D721Med (cell line): ENCODE results near the gene GPANK1.

Experiments used
- DNase-seq: peaks from one replicate; pipeline ENCODE4 v3.0.0; 2011; ENCODE audit warnings: low spot score; ENCODE audit not compliant: insufficient read length
- FAIRE-seq: peaks from 2 replicates; lab custom pipeline; 2011; peaks lifted over from hg19 to GRCh38; lab: Jason Lieb, UNC
- TF ChIP-seq, protein P1 (sequence below): IDR thresholded peaks from 2 replicates; pipeline ENCODE4 v1.5.1; 2012; ENCODE audit warnings: mild to moderate bottlenecking, control low read depth; ENCODE audit not compliant: insufficient read depth; ENCODE audit errors: missing control alignments

GPANK1 gene

GRCh38 chr6:31631209-31631608, 33.6 kb downstream of the GPANK1 start:
- DNase-seq (no peak), FAIRE-seq (no peak)
- TF ChIP-seq, protein P1, sequence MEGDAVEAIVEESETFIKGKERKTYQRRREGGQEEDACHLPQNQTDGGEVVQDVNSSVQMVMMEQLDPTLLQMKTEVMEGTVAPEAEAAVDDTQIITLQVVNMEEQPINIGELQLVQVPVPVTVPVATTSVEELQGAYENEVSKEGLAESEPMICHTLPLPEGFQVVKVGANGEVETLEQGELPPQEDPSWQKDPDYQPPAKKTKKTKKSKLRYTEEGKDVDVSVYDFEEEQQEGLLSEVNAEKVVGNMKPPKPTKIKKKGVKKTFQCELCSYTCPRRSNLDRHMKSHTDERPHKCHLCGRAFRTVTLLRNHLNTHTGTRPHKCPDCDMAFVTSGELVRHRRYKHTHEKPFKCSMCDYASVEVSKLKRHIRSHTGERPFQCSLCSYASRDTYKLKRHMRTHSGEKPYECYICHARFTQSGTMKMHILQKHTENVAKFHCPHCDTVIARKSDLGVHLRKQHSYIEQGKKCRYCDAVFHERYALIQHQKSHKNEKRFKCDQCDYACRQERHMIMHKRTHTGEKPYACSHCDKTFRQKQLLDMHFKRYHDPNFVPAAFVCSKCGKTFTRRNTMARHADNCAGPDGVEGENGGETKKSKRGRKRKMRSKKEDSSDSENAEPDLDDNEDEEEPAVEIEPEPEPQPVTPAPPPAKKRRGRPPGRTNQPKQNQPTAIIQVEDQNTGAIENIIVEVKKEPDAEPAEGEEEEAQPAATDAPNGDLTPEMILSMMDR = no peak

DNA sequence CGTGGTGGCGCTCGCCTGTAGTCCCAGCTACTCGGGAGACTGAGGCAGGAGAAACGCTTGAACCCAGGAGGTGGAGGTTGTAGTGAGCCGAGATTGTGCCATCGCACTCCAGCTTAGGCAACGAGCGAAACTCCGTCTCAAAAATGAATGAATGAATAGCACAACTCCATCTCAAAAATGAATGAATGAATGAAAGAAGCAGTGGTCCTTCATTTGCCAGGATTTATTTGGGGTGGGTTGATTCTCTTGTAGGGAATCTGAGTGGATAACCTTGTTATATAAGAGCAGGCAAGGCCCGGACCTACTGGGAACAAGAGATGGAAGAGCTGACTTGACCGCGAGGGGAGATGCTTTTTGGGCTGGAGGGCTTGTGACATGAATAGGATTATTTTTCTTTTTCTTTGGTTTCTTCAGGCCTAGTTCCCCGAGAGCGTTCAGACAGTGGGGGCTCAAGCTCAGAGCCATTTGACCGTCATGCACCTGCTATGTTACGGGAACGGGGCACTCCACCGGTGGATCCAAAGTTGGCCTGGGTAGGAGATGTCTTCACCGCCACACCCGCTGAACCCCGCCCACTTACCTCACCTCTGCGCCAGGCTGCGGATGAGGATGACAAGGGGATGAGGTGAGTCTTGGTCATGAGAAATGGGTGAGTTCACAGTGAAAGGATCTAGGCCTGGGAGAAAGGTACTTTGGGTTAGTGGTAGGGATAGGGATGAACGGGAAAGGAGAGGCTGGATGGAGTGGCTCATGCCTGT, 34.4 kb downstream of the GPANK1 start:
- DNase-seq (no peak), FAIRE-seq (no peak)
- TF ChIP-seq, protein P1 = no peak

GRCh38 chr6:31629014-31629413, 35.8 kb downstream of the GPANK1 start:
- DNase-seq (no peak), FAIRE-seq (no peak)
- TF ChIP-seq, protein P1 = no peak

GRCh38 chr6:31627690-31628287, 37.0 kb downstream of the GPANK1 start:
- TF ChIP-seq, protein P1 = no peak
- DNase-seq = no peak
- no peak for FAIRE-seq

DNA sequence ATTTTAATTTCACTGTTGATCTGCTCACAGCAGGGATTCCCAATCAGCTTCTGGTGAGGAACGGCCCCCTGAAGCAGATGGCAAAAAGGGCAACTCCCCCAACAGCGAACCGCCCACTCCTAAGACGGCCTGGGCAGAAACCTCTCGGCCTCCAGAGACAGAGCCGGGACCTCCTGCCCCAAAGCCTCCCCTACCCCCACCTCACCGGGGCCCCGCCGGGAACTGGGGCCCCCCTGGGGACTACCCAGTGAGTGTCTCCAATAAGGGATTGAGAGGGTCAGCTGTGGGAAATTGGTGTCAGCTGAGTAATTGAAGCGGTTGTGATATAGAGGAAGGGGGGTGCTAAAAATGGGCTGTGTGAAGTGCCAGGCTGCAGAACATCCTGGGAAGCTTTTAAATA, 37.8 kb downstream of the GPANK1 start:
- TF ChIP-seq, protein P1 = no peak

DNA sequence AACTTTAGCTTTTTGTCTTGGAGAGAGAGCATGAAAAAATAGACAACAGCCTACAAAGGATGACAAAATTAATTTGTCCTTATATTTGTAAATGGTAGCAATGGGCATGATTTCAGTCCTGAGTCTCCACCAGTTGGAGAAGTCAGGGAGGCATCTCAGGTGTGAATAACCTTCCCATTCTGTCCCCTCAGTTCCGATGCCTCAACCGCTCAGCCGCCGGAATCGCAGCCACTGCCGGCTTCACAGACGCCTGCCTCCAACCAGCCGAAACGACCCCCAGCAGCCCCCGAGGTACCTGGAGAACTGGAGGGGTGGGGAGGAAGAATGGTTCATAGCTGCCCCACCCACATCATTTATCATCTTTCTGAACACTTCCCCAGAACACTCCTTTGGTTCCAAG, 40.7 kb downstream of the GPANK1 start:
- DNase-seq (no peak), FAIRE-seq (no peak)

More for the DNA sequence above, 37.8 kb downstream of the GPANK1 start:
- DNase-seq (no peak), FAIRE-seq (no peak)

GRCh38 chr6:31622684-31623091, 42.1 kb downstream of the GPANK1 start:
- TF ChIP-seq, protein P1 = no peak
- FAIRE-seq = no peak
- no peak for DNase-seq

More for the DNA sequence above, 40.7 kb downstream of the GPANK1 start:
- TF ChIP-seq, protein P1 = no peak
